ENCODE results near the gene LY6G6F. TPM values are rescaled to one million over a fixed set of nuclear protein-coding genes. Genes with fewer than 3 reads are reported as not detected.

The LY6G6F gene
- total and polyA plus RNA-seq, 2 of the 13 experiments (the other 11 are each of a cell fraction or from before 2014, with no cell fraction given): not detected

GRCh38 chr6:31680226-31681134 lies 26.2 kb upstream of the LY6G6F start, which contains the start of gene LY6G5C:
LY6G5C (minus strand) TSS chr6:31681067; CDS start chr6:31680373, 694 bp downstream.
- POLR2A ChIA-PET: interaction anchor here (0.6 to 1.9 kb wide), 6 partner anchors 9 to 169 kb away, joined by 3 to 5 read pairs (median 4); partner anchors contain the start of genes ABHD16A and HSPA1B
- BruUV-seq (replicated peaks): no TSS peak
- Histone ChIP-seq H3K27me3 (ENCODE audit: control insufficient read depth in 1 of 2, insufficient read depth in 2 of 2, low read length in 2 of 2) (no peaks in the 10 kb centered on the region), H3K9me3 (ENCODE audit: low read length) (no peaks in the 10 kb centered on the region), H3K9ac (ENCODE audit: insufficient read depth, low read depth, low read length) (peak within 1 kb of the TSS; percentile 29; the same call in 1 of the 2 replicates), H4K20me1 (ENCODE audit: insufficient read depth, low read length) (no peaks in the 10 kb centered on the region), H3K4me3 (replicated peaks in 1 of 3; ENCODE audit: insufficient read depth in 1 of 3, low read depth in 2 of 3, low read length in 3 of 3) (peak within 1 kb of the TSS in 1 of 3 experiments; percentile 22; a peak in 1 of 6 replicates), H3K36me3 (replicated peaks in 1 of 2; ENCODE audit: control insufficient read depth in 1 of 2, insufficient read depth in 2 of 2, low read length in 2 of 2) (no peaks in the 10 kb centered on the region), H3K27ac (ENCODE audit: extremely low read length, insufficient read depth, low read length) (no peak within 1 kb of the TSS), H3K79me2 (ENCODE audit: insufficient read depth, low read length) (no peaks in the 10 kb centered on the region), H3K4me1 (ENCODE audit: insufficient read depth, low read length) (peaks cover 26% of the 10 kb centered on the region), H2AFZ (ENCODE audit: low read length) (no peak within 1 kb of the TSS), H3K4me2 (ENCODE audit: low read depth, low read length) (peak within 1 kb of the TSS; percentile 63)
- FAIRE-seq: peak; percentile 92
- peak; percentile 67 for ATAC-seq
- in situ Hi-C loops (cut with HindIII; ENCODE audit: extremely low pct_ligation_motif_present, low pct_unique_long_range_greater_than_20kb) (loop anchor here (5.0 kb wide), 1 partner anchor 87 kb away; no protein-coding TSS in a partner anchor), intact Hi-C loops (cut with micrococcal nuclease; ENCODE audit: unreplicated experiment) (loop anchor here (1.0 to 5.0 kb wide), 5 partner anchors 22 to 150 kb away; partner anchors contain the start of genes ABHD16A and LY6G6D)
- 12% methylated on average over 17 of the region's 17 CpGs for WGBS (ENCODE audit: low lambda C conversion rate)
- peak; percentile 72 for DNase-seq (ENCODE audit: low spot score)
- CTCF ChIA-PET (ENCODE audit: low intra/inter-chr PET ratio, low total read pairs): interaction anchor here (0.7 to 3.9 kb wide), 8 partner anchors 9 to 437 kb away, joined by 3 to 30 read pairs (median 3); partner anchors contain the start of gene DDAH2
- TF ChIP-seq MAFK (conservative IDR thresholded peaks at IDR 0.05 in 1 of 2, IDR thresholded peaks at IDR 0.05 in 1 of 2; ENCODE audit: low read length in 2 of 2): peak in 1 of 2 experiments; percentile 15; a peak in 1 of 4 replicates
- TF ChIP-seq, protein P1, sequence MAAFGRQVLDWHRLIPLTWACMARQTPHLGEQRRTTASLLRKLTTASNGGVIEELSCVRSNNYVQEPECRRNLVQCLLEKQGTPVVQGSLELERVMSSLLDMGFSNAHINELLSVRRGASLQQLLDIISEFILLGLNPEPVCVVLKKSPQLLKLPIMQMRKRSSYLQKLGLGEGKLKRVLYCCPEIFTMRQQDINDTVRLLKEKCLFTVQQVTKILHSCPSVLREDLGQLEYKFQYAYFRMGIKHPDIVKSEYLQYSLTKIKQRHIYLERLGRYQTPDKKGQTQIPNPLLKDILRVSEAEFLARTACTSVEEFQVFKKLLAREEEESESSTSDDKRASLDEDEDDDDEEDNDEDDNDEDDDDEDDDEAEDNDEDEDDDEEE (CRISPR knock-in tag; IDR thresholded peaks at IDR 0.05): 0 out of 2 replicates have a peak, but pooled peaks have one; percentile 12
- 0 out of 2 replicates have a peak, but pooled peaks have one; percentile 40 for TF ChIP-seq ZBTB4 (CRISPR knock-in tag; IDR thresholded peaks at IDR 0.05; ENCODE audit: borderline replicate concordance)
- TF ChIP-seq ZNF335 (CRISPR knock-in tag; IDR thresholded peaks at IDR 0.05): peak; percentile 96
- 0 out of 2 replicates have a peak, but pooled peaks have one; percentile 46 for TF ChIP-seq E2F2 (CRISPR knock-in tag; IDR thresholded peaks at IDR 0.05; ENCODE audit: borderline replicate concordance)
- no peak for TF ChIP-seq IRX3 (CRISPR knock-in tag; IDR thresholded peaks at IDR 0.05; ENCODE audit: borderline replicate concordance, low read depth)
- TF ChIP-seq, protein P2, sequence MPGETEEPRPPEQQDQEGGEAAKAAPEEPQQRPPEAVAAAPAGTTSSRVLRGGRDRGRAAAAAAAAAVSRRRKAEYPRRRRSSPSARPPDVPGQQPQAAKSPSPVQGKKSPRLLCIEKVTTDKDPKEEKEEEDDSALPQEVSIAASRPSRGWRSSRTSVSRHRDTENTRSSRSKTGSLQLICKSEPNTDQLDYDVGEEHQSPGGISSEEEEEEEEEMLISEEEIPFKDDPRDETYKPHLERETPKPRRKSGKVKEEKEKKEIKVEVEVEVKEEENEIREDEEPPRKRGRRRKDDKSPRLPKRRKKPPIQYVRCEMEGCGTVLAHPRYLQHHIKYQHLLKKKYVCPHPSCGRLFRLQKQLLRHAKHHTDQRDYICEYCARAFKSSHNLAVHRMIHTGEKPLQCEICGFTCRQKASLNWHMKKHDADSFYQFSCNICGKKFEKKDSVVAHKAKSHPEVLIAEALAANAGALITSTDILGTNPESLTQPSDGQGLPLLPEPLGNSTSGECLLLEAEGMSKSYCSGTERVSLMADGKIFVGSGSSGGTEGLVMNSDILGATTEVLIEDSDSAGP (CRISPR knock-in tag; IDR thresholded peaks at IDR 0.05; ENCODE audit: borderline replicate concordance): peak; percentile 57
- TF ChIP-seq ZNF362 (CRISPR knock-in tag; IDR thresholded peaks at IDR 0.05; ENCODE audit: borderline replicate concordance): peak; percentile 40; the same call in 1 of the 2 replicates
- no peak for TF ChIP-seq ATF5 (CRISPR knock-in tag; IDR thresholded peaks at IDR 0.05; ENCODE audit: low read depth)
- TF ChIP-seq FOSL2 (CRISPR knock-in tag; IDR thresholded peaks at IDR 0.05): peak; percentile 30; the same call in 1 of the 2 replicates
